H1 (cell line): Measurements from ENCODE around the gene YIF1B.

ENCODE experiments used
- BACH1 ChIP-seq: IDR thresholded peaks from 2 replicates; pipeline ENCODE4 v1.6.1; 2012; ENCODE audit warnings: low read length, improper control_type of control experiment
- BRCA1 ChIP-seq: IDR thresholded peaks from 2 replicates; pipeline ENCODE4 v1.6.1; 2012; ENCODE audit warnings: low read depth, low read length, improper control_type of control experiment
- EP300 ChIP-seq, 2 experiments: IDR thresholded peaks; 1 replicate in 1 of 2; 2 replicates in 1 of 2; pipeline ENCODE4 v1.6.1; 2011 to 2012; ENCODE audit warnings: low read depth in 2 of 2, low read length in 2 of 2, mild to moderate bottlenecking in 2 of 2, borderline replicate concordance in 1 of 2, inconsistent platforms in 1 of 2, moderate library complexity in 1 of 2
- EZH2 ChIP-seq: fragments of 200-600 bp; sonication (generic); IDR thresholded peaks from 2 replicates; pipeline ENCODE4 v1.7.1; 2012; ENCODE audit warnings: low read depth, mild to moderate bottlenecking, moderate library complexity, low read length, inconsistent platforms; ENCODE audit not compliant: severe bottlenecking
- POLR2A ChIP-seq, 2 experiments: IDR thresholded peaks; 1 replicate in 1 of 2; 2 replicates in 1 of 2; pipeline ENCODE4 v1.6.1; 2011; ENCODE audit warnings: low read depth in 2 of 2, low read length in 2 of 2, mild to moderate bottlenecking in 2 of 2; ENCODE audit errors: control extremely low read depth in 1 of 2
- RFX5 ChIP-seq: IDR thresholded peaks from 2 replicates; pipeline ENCODE4 v1.6.1; 2011; ENCODE audit warnings: low read depth, low read length, improper control_type of control experiment, borderline replicate concordance
- RNF2 ChIP-seq: fragments of 200-900, 300-1000 bp; sonication (generic); IDR thresholded peaks from 2 replicates; pipeline ENCODE4 v1.7.1; 2016; ENCODE audit warnings: borderline replicate concordance, low read depth, mild to moderate bottlenecking, antibody characterized with exemption, low read length; ENCODE audit not compliant: poor library complexity, severe bottlenecking; ENCODE audit errors: missing control alignments
- SIN3A ChIP-seq, 2 experiments: IDR thresholded peaks in 1 of 2; conservative IDR thresholded peaks in 1 of 2; 2 replicates each; pipeline ENCODE4 v1.6.1; 2011 to 2012; ENCODE audit warnings: low read length in 2 of 2, improper control_type of control experiment in 1 of 2, low read depth in 1 of 2, mild to moderate bottlenecking in 1 of 2
- SP1 ChIP-seq: IDR thresholded peaks from 2 replicates; pipeline ENCODE4 v1.6.1; 2011; ENCODE audit warnings: low read depth, low read length
- TCF12 ChIP-seq: IDR thresholded peaks from 2 replicates; pipeline ENCODE4 v1.6.1; 2011; ENCODE audit warnings: low read depth, mild to moderate bottlenecking, low read length
- TF ChIP-seq, protein P1 (sequence below), 3 experiments: IDR thresholded peaks; 1 replicate in 2 of 3; 2 replicates in 1 of 3; pipeline versions ENCODE4 v1.5.1 to v1.6.1; 2011; ENCODE audit warnings: low read length in 3 of 3, mild to moderate bottlenecking in 3 of 3, inconsistent platforms in 2 of 3, low read depth in 1 of 3, moderate library complexity in 1 of 3; ENCODE audit not compliant: insufficient read depth in 1 of 3; ENCODE audit errors: control extremely low read depth in 1 of 3
- TF ChIP-seq, protein P2 (sequence below): IDR thresholded peaks from 2 replicates; pipeline ENCODE4 v1.6.1; 2012; ENCODE audit warnings: inconsistent platforms

DNA sequence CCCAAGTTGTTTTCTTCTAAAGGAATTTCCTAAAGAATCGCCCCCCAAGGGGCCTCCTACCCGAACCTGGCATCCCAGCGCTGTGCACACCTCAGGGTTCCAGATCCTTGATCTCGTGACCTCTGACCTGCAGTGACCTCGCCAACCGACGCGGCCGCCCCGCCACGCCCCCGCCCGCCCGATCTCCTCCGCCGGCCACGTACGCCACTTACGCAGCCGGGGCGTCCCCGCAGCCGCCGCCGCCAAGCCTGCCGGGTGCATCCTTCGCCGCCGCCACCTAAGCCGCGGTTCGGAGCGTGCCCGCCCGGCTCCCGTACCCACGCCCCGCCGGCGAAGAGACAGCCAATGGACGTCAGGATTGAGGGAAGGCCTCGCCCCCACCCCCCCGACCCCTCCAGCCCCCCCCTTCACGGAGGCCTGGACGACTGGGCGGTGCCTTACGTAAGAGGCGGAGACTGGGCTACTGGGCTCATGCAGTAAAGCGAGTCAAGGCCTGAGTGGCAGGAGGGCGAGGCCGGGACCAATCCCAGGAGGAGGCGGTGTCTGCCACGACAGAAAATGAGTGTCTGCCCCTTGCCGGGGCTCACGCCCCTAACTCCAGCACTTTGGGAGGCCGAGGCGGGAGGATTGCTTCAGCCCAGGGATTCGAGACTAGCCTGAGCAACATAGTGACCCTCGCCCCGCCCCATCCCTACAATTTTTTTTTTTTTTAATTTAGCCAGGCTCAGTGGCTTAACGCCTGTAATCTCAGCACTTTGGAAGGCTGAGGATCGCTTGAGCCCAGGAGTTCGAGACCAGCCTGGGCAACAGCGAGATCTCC lies at the start of gene YIF1B:
- TF ChIP-seq, protein P1, sequence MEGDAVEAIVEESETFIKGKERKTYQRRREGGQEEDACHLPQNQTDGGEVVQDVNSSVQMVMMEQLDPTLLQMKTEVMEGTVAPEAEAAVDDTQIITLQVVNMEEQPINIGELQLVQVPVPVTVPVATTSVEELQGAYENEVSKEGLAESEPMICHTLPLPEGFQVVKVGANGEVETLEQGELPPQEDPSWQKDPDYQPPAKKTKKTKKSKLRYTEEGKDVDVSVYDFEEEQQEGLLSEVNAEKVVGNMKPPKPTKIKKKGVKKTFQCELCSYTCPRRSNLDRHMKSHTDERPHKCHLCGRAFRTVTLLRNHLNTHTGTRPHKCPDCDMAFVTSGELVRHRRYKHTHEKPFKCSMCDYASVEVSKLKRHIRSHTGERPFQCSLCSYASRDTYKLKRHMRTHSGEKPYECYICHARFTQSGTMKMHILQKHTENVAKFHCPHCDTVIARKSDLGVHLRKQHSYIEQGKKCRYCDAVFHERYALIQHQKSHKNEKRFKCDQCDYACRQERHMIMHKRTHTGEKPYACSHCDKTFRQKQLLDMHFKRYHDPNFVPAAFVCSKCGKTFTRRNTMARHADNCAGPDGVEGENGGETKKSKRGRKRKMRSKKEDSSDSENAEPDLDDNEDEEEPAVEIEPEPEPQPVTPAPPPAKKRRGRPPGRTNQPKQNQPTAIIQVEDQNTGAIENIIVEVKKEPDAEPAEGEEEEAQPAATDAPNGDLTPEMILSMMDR (IDR thresholded peaks at IDR 0.05; ENCODE audit: control extremely low read depth in 1 of 3, insufficient read depth in 1 of 3, low read depth in 1 of 3, low read length in 3 of 3) = no peak
- TF ChIP-seq RFX5 (no peak), BACH1 (no peak), TCF12 (no peak), POLR2A (IDR thresholded peaks at IDR 0.05; ENCODE audit: control extremely low read depth in 1 of 2, low read depth in 2 of 2, low read length in 2 of 2) (no peak; a peak in 1 of 3 replicates), BRCA1 (no peak), SP1 (peak; percentile 52; the same call in 1 of the 2 replicates), SIN3A (conservative IDR thresholded peaks at IDR 0.05 in 1 of 2, IDR thresholded peaks at IDR 0.05 in 1 of 2; ENCODE audit: low read depth in 1 of 2, low read length in 2 of 2) (peak in 1 of 2 experiments; percentile 17; a peak in 2 of 4 replicates), EZH2 (no peak), RNF2 (no peak), EP300 (IDR thresholded peaks at IDR 0.05; ENCODE audit: borderline replicate concordance in 1 of 2, low read depth in 2 of 2, low read length in 2 of 2) (no peak)
- TF ChIP-seq, protein P2, sequence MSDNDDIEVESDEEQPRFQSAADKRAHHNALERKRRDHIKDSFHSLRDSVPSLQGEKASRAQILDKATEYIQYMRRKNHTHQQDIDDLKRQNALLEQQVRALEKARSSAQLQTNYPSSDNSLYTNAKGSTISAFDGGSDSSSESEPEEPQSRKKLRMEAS = no peak; the same call in 1 of the 2 replicates
